HG02943 (cell line): ENCODE data around the gene MAML3.

Experiments used
- ATAC-seq: cut with Tn5 transposase; IDR thresholded peaks from one replicate; pipeline ENCODE4 v1.9.1; 2021; ENCODE audit warnings: mild to moderate bottlenecking, low read depth, moderate library complexity; ENCODE audit not compliant: unreplicated experiment

MAML3 gene

GRCh38 chr4:140049849-140050637 is 103.9 kb downstream of the MAML3 start:
- ATAC-seq, result no peak

GRCh38 chr4:140049024-140049848 is 104.7 kb downstream of the MAML3 start:
- ATAC-seq, result no peak

- ATAC-seq, result no peak
Measured at GRCh38 chr4:140048419-140048995, 105.5 kb downstream of the MAML3 start.

- no peak for ATAC-seq
Measured at GRCh38 chr4:140047786-140048185, 106.2 kb downstream of the MAML3 start.

- no peak for ATAC-seq
Measured at GRCh38 chr4:140047017-140047640, 106.9 kb downstream of the MAML3 start.

- no peak for ATAC-seq
Measured at GRCh38 chr4:140046543-140046942, 107.4 kb downstream of the MAML3 start.

GRCh38 chr4:140046016-140046415 is 108.0 kb downstream of the MAML3 start:
- ATAC-seq, result no peak

- no peak for ATAC-seq
Measured at GRCh38 chr4:140044337-140044902, 109.6 kb downstream of the MAML3 start.

GRCh38 chr4:140042634-140043033 is 111.3 kb downstream of the MAML3 start:
- ATAC-seq, result no peak

GRCh38 chr4:140038031-140038533 is 115.9 kb downstream of the MAML3 start:
- no peak for ATAC-seq

- ATAC-seq, result no peak
Measured at GRCh38 chr4:140037353-140038030, 116.5 kb downstream of the MAML3 start.

GRCh38 chr4:140031706-140032105 is 122.3 kb downstream of the MAML3 start:
- no peak for ATAC-seq

GRCh38 chr4:140031061-140031460 is 122.9 kb downstream of the MAML3 start:
- ATAC-seq, result no peak

- no peak for ATAC-seq
Measured at GRCh38 chr4:140028676-140029517, 125.1 kb downstream of the MAML3 start.

GRCh38 chr4:140028101-140028500 is 125.9 kb downstream of the MAML3 start:
- no peak for ATAC-seq

- ATAC-seq, result no peak
Measured at GRCh38 chr4:140027101-140027500, 126.9 kb downstream of the MAML3 start.

- no peak for ATAC-seq
Measured at GRCh38 chr4:140025470-140025869, 128.5 kb downstream of the MAML3 start.

- ATAC-seq, result no peak
Measured at GRCh38 chr4:140020457-140021361, 133.3 kb downstream of the MAML3 start.
